Measurements from ENCODE around the gene SMARCAD1.

DNA sequence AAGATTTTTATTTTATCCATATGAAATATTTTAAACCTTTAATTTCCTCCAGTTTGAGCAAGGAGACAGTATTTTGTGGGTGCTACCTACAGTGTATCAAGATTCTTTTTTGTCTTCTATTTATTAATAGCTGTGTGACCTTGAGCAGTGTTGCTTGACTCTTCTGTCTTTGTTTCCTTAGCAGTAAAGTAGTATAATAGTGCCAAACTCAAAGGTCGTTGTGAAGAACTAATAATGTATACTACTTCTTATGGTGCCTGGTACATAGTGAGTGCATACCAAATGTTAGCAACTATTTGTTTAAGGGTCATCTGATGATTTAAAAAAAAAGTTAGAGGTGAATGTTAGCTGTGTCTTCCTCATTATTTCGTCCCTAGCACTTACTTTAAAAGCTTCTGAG is 30.5 kb downstream of the SMARCAD1 start:
- TF ChIP-seq, protein P1, sequence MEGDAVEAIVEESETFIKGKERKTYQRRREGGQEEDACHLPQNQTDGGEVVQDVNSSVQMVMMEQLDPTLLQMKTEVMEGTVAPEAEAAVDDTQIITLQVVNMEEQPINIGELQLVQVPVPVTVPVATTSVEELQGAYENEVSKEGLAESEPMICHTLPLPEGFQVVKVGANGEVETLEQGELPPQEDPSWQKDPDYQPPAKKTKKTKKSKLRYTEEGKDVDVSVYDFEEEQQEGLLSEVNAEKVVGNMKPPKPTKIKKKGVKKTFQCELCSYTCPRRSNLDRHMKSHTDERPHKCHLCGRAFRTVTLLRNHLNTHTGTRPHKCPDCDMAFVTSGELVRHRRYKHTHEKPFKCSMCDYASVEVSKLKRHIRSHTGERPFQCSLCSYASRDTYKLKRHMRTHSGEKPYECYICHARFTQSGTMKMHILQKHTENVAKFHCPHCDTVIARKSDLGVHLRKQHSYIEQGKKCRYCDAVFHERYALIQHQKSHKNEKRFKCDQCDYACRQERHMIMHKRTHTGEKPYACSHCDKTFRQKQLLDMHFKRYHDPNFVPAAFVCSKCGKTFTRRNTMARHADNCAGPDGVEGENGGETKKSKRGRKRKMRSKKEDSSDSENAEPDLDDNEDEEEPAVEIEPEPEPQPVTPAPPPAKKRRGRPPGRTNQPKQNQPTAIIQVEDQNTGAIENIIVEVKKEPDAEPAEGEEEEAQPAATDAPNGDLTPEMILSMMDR (tag by site-specific recombination; IDR thresholded peaks at IDR 0.05), result no peak
- TF ChIP-seq, protein P2, sequence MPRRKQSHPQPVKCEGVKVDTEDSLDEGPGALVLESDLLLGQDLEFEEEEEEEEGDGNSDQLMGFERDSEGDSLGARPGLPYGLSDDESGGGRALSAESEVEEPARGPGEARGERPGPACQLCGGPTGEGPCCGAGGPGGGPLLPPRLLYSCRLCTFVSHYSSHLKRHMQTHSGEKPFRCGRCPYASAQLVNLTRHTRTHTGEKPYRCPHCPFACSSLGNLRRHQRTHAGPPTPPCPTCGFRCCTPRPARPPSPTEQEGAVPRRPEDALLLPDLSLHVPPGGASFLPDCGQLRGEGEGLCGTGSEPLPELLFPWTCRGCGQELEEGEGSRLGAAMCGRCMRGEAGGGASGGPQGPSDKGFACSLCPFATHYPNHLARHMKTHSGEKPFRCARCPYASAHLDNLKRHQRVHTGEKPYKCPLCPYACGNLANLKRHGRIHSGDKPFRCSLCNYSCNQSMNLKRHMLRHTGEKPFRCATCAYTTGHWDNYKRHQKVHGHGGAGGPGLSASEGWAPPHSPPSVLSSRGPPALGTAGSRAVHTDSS (tag by site-specific recombination; IDR thresholded peaks at IDR 0.05), result no peak
- TF ChIP-seq ZBTB7A (tag by site-specific recombination; IDR thresholded peaks at IDR 0.05; ENCODE audit: low read depth), result no peak
- no peak for TF ChIP-seq KLF16 (tag by site-specific recombination; IDR thresholded peaks at IDR 0.05)
- no peak for TF ChIP-seq ZNF416 (tag by site-specific recombination; IDR thresholded peaks at IDR 0.05)
- TF ChIP-seq REPIN1 (tag by site-specific recombination; IDR thresholded peaks at IDR 0.05; ENCODE audit: low read depth), result no peak
- TF ChIP-seq, protein P3, sequence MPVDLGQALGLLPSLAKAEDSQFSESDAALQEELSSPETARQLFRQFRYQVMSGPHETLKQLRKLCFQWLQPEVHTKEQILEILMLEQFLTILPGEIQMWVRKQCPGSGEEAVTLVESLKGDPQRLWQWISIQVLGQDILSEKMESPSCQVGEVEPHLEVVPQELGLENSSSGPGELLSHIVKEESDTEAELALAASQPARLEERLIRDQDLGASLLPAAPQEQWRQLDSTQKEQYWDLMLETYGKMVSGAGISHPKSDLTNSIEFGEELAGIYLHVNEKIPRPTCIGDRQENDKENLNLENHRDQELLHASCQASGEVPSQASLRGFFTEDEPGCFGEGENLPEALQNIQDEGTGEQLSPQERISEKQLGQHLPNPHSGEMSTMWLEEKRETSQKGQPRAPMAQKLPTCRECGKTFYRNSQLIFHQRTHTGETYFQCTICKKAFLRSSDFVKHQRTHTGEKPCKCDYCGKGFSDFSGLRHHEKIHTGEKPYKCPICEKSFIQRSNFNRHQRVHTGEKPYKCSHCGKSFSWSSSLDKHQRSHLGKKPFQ (tag by site-specific recombination; IDR thresholded peaks at IDR 0.05), result no peak
- TF ChIP-seq, protein P4, sequence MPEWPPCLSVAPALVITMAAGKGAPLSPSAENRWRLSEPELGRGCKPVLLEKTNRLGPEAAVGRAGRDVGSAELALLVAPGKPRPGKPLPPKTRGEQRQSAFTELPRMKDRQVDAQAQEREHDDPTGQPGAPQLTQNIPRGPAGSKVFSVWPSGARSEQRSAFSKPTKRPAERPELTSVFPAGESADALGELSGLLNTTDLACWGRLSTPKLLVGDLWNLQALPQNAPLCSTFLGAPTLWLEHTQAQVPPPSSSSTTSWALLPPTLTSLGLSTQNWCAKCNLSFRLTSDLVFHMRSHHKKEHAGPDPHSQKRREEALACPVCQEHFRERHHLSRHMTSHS (tag by site-specific recombination; IDR thresholded peaks at IDR 0.05), result no peak
- TF ChIP-seq ZNF23 (tag by site-specific recombination; IDR thresholded peaks at IDR 0.05; ENCODE audit: borderline replicate concordance), result no peak
